Measurements from ENCODE around the gene SERINC2.

Gene SERINC2
- total RNA-seq: 0 to 0.58 (median 0.17) reads per million in 3 donors

- no peaks in the 10 kb centered on the region for H3K36me3 ChIP-seq (ENCODE audit: control insufficient read depth, insufficient read depth, low read length)
- H3K27me3 ChIP-seq (replicated peaks; ENCODE audit: control insufficient read depth, insufficient read depth, low read length, poor library complexity, severe bottlenecking): peaks cover 17% of the 10 kb centered on the region
- DNase-seq: no peak
- peaks cover 11% of the 10 kb centered on the region for H3K4me1 ChIP-seq (ENCODE audit: control insufficient read depth, insufficient read depth, low read length, poor library complexity, severe bottlenecking)
- H3K9me3 ChIP-seq (ENCODE audit: control insufficient read depth, low read length): no peaks in the 10 kb centered on the region
- peak within 1 kb of the TSS; percentile 66 for H3K4me3 ChIP-seq (ENCODE audit: insufficient read depth, low read depth, low read length, poor library complexity, severe bottlenecking)
- H3K27ac ChIP-seq (ENCODE audit: insufficient read depth, low read length, poor library complexity, severe bottlenecking): no peak within 1 kb of the TSS
These were observed at the start of gene SERINC2 for GRCh38 chr1:31412732-31413404. Gene SERINC2 (plus strand): TSS chr1:31413213. CDS start chr1:31413266, 53 bp downstream.

DNA sequence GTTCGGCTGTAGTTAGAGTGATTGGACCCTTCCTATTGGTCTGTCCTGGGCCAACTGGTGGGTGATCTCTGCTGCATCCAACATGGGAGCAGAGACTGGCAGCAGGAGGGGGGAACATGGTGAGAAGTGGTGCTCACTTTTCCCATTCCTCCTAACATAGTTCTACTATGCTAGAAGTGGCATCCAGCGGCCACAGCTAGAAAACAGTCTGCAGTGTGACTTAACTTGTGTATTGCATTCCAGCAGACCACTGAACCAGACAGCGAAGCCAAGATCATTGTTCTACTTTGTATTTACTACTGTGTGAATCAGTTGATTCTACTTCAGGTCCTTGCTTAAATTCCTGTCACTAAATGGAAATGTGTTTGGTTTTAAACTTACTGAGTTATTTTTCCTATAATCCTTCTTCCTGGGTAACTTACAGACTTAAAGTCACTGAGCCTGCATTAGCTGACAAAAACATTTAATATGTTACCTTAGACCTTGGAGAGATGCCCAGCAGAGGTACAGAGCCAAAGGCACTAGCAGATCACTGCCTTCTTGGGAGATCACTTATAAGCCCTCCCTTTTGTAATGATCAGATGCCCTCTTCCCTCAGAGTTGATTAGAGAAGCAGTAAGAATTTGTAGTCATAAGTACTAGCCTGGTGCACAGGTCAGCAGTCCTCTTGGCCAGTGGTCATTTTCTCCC lies 48.3 kb upstream of the SERINC2 start:
- Histone ChIP-seq H3K36me3 (ENCODE audit: control insufficient read depth, insufficient read depth, low read length) (peaks cover 13% of the 10 kb centered on the region), H3K4me1 (ENCODE audit: control insufficient read depth, insufficient read depth, low read length, poor library complexity, severe bottlenecking) (no peaks in the 10 kb centered on the region), H3K9me3 (ENCODE audit: control insufficient read depth, low read length) (no peaks in the 10 kb centered on the region), H3K27me3 (replicated peaks; ENCODE audit: control insufficient read depth, insufficient read depth, low read length, poor library complexity, severe bottlenecking) (no peaks in the 10 kb centered on the region), H3K27ac (ENCODE audit: insufficient read depth, low read length, poor library complexity, severe bottlenecking) (no peak overlapping the region), H3K4me3 (ENCODE audit: insufficient read depth, low read depth, low read length, poor library complexity, severe bottlenecking) (no peak overlapping the region)
- no peak for DNase-seq

DNA sequence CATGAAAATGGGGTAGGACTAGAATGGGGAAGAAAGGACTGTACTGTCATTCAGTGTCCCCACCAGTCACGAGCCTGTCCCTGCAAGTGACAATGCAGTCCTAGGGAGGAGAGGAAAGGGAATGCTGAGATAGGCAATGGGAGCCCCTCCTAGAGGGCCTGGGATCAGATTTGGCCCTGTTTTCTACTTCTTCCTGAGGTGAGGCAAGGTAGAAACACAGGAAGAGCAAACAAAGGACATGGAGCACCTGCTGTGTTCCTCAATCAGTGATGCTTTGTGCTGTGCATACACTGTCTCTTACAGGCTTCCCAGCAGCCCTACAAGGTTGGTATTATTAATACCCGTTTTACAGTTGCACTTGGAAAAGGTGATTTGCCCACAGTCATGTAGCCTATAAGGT lies 46.2 kb upstream of the SERINC2 start:
- H3K27ac ChIP-seq (ENCODE audit: insufficient read depth, low read length, poor library complexity, severe bottlenecking): no peak overlapping the region
- H3K4me3 ChIP-seq (ENCODE audit: insufficient read depth, low read depth, low read length, poor library complexity, severe bottlenecking): no peak overlapping the region
- no peaks in the 10 kb centered on the region for H3K4me1 ChIP-seq (ENCODE audit: control insufficient read depth, insufficient read depth, low read length, poor library complexity, severe bottlenecking)
- no peak for DNase-seq
- H3K9me3 ChIP-seq (ENCODE audit: control insufficient read depth, low read length): no peaks in the 10 kb centered on the region
- H3K27me3 ChIP-seq (replicated peaks; ENCODE audit: control insufficient read depth, insufficient read depth, low read length, poor library complexity, severe bottlenecking): no peaks in the 10 kb centered on the region
- peaks cover 13% of the 10 kb centered on the region for H3K36me3 ChIP-seq (ENCODE audit: control insufficient read depth, insufficient read depth, low read length)

GRCh38 chr1:31368611-31369107 lies 44.4 kb upstream of the SERINC2 start:
- peaks cover 13% of the 10 kb centered on the region for H3K36me3 ChIP-seq (ENCODE audit: control insufficient read depth, insufficient read depth, low read length)
- H3K4me1 ChIP-seq (ENCODE audit: control insufficient read depth, insufficient read depth, low read length, poor library complexity, severe bottlenecking): peaks cover 8% of the 10 kb centered on the region
- no peak for DNase-seq
- no peak overlapping the region for H3K4me3 ChIP-seq (ENCODE audit: insufficient read depth, low read depth, low read length, poor library complexity, severe bottlenecking)
- H3K27ac ChIP-seq (ENCODE audit: insufficient read depth, low read length, poor library complexity, severe bottlenecking): no peak overlapping the region
- H3K27me3 ChIP-seq (replicated peaks; ENCODE audit: control insufficient read depth, insufficient read depth, low read length, poor library complexity, severe bottlenecking): no peaks in the 10 kb centered on the region
- no peaks in the 10 kb centered on the region for H3K9me3 ChIP-seq (ENCODE audit: control insufficient read depth, low read length)

GRCh38 chr1:31370021-31370420 lies 43.0 kb upstream of the SERINC2 start:
- H3K36me3 ChIP-seq (ENCODE audit: control insufficient read depth, insufficient read depth, low read length): peaks cover 2% of the 10 kb centered on the region
- no peaks in the 10 kb centered on the region for H3K27me3 ChIP-seq (replicated peaks; ENCODE audit: control insufficient read depth, insufficient read depth, low read length, poor library complexity, severe bottlenecking)
- DNase-seq: no peak
- H3K27ac ChIP-seq (ENCODE audit: insufficient read depth, low read length, poor library complexity, severe bottlenecking): no peak overlapping the region
- H3K4me1 ChIP-seq (ENCODE audit: control insufficient read depth, insufficient read depth, low read length, poor library complexity, severe bottlenecking): peaks cover 11% of the 10 kb centered on the region
- H3K4me3 ChIP-seq (ENCODE audit: insufficient read depth, low read depth, low read length, poor library complexity, severe bottlenecking): no peak overlapping the region
- H3K9me3 ChIP-seq (ENCODE audit: control insufficient read depth, low read length): no peaks in the 10 kb centered on the region

- DNase-seq: no peak
- no peaks in the 10 kb centered on the region for H3K27me3 ChIP-seq (replicated peaks; ENCODE audit: control insufficient read depth, insufficient read depth, low read length, poor library complexity, severe bottlenecking)
- H3K4me3 ChIP-seq (ENCODE audit: insufficient read depth, low read depth, low read length, poor library complexity, severe bottlenecking): no peak overlapping the region
- no peaks in the 10 kb centered on the region for H3K36me3 ChIP-seq (ENCODE audit: control insufficient read depth, insufficient read depth, low read length)
- no peak overlapping the region for H3K27ac ChIP-seq (ENCODE audit: insufficient read depth, low read length, poor library complexity, severe bottlenecking)
- H3K9me3 ChIP-seq (ENCODE audit: control insufficient read depth, low read length): no peaks in the 10 kb centered on the region
- H3K4me1 ChIP-seq (ENCODE audit: control insufficient read depth, insufficient read depth, low read length, poor library complexity, severe bottlenecking): peaks cover 11% of the 10 kb centered on the region
These were observed 42.4 kb upstream of the SERINC2 start for GRCh38 chr1:31370565-31370964.

DNA sequence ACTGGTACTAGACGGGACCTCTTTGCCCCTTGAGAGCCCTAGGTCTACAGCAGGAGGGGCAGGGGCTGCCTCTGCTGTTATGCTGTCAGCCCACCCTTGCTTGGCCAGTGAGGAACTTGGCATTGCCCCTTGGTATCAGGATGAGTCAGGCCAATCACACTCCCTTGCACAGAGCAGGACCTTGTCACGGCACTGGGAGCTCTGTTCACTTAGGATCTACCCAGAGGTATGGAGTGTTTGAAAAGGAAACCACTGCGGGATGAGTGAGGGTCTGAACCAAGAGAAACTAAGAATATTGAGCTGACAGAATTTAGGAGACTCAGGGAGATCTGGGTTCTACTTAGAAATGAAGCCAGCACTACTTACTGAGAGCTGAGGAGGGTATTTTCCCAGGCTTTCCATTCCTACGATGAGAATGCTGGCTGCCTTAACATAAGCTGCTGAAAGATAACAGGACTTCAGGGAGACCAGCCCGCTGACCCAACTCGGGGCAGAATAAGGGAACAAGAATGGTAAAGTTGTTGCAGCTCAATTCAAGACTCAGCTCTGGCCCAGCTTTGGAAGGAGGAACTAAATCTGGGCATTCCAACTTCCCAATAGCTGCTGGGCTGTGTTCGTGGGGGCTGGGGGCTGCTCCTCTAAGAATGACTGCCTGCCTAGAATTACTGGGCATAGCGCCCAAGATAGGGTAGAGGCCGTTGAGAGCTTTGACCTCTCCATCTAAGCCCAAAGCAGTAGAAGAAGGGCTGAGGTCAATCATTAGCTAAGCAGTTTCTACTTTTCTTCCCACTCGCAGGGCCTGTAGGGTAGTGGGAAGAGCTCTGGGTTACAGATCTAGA lies 41.7 kb upstream of the SERINC2 start:
- H3K36me3 ChIP-seq (ENCODE audit: control insufficient read depth, insufficient read depth, low read length): no peaks in the 10 kb centered on the region
- H3K27me3 ChIP-seq (replicated peaks; ENCODE audit: control insufficient read depth, insufficient read depth, low read length, poor library complexity, severe bottlenecking): no peaks in the 10 kb centered on the region
- H3K4me3 ChIP-seq (ENCODE audit: insufficient read depth, low read depth, low read length, poor library complexity, severe bottlenecking): no peak overlapping the region
- DNase-seq: no peak
- H3K4me1 ChIP-seq (ENCODE audit: control insufficient read depth, insufficient read depth, low read length, poor library complexity, severe bottlenecking): peaks cover 11% of the 10 kb centered on the region
- H3K27ac ChIP-seq (ENCODE audit: insufficient read depth, low read length, poor library complexity, severe bottlenecking): no peak overlapping the region
- no peaks in the 10 kb centered on the region for H3K9me3 ChIP-seq (ENCODE audit: control insufficient read depth, low read length)

DNA sequence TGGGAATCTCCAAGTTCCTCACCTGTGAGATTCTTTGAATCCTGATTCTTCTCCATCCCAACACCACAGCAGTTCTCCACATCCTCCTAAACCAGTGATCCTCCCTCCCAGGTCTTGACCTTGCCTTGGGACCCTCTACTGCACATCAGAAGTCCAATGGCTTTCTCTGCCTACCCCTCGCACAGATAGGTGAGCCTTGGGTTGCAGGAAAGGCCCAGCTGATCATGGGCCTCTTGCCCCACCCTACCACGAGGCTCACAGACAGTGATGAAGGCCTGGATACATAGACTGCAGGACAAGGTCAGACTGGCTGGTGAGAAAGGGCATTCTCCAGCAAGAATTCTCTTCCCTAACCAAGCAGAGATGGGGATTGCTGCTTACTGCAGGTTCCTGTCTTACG lies 41.0 kb upstream of the SERINC2 start:
- H3K4me3 ChIP-seq (ENCODE audit: insufficient read depth, low read depth, low read length, poor library complexity, severe bottlenecking): no peak overlapping the region
- H3K27me3 ChIP-seq (replicated peaks; ENCODE audit: control insufficient read depth, insufficient read depth, low read length, poor library complexity, severe bottlenecking): no peaks in the 10 kb centered on the region
- no peaks in the 10 kb centered on the region for H3K36me3 ChIP-seq (ENCODE audit: control insufficient read depth, insufficient read depth, low read length)
- DNase-seq: no peak
- H3K9me3 ChIP-seq (ENCODE audit: control insufficient read depth, low read length): no peaks in the 10 kb centered on the region
- H3K4me1 ChIP-seq (ENCODE audit: control insufficient read depth, insufficient read depth, low read length, poor library complexity, severe bottlenecking): peaks cover 11% of the 10 kb centered on the region
- no peak overlapping the region for H3K27ac ChIP-seq (ENCODE audit: insufficient read depth, low read length, poor library complexity, severe bottlenecking)

- H3K9me3 ChIP-seq (ENCODE audit: control insufficient read depth, low read length): no peaks in the 10 kb centered on the region
- no peaks in the 10 kb centered on the region for H3K27me3 ChIP-seq (replicated peaks; ENCODE audit: control insufficient read depth, insufficient read depth, low read length, poor library complexity, severe bottlenecking)
- H3K36me3 ChIP-seq (ENCODE audit: control insufficient read depth, insufficient read depth, low read length): no peaks in the 10 kb centered on the region
- peaks cover 11% of the 10 kb centered on the region for H3K4me1 ChIP-seq (ENCODE audit: control insufficient read depth, insufficient read depth, low read length, poor library complexity, severe bottlenecking)
- H3K4me3 ChIP-seq (ENCODE audit: insufficient read depth, low read depth, low read length, poor library complexity, severe bottlenecking): no peak overlapping the region
- no peak for DNase-seq
- no peak overlapping the region for H3K27ac ChIP-seq (ENCODE audit: insufficient read depth, low read length, poor library complexity, severe bottlenecking)
These were observed 40.3 kb upstream of the SERINC2 start for GRCh38 chr1:31372751-31373055.

All from effector memory CD4-positive, alpha-beta T cell (primary cell).